ENCODE measurements around the gene MYO3B.
"Not testable (repeated sequence)": the region's sequence is repeated elsewhere in the genome, so short reads cannot be mapped to it uniquely, and the experiment has no call there.

MYO3B gene

GRCh38 chr2:170656669-170657068 lies 478.7 kb downstream of the MYO3B start:
- no peak for DNase-seq

GRCh38 chr2:170660409-170660808 lies 482.5 kb downstream of the MYO3B start:
- DNase-seq, result no peak

GRCh38 chr2:170665743-170666142 lies 487.8 kb downstream of the MYO3B start:
- DNase-seq, result no peak

- DNase-seq, result no peak
Measured at GRCh38 chr2:170669909-170670308, 492.0 kb downstream of the MYO3B start.

GRCh38 chr2:170670651-170671050 lies 492.7 kb downstream of the MYO3B start:
- DNase-seq, result no peak

- no peak for DNase-seq
Measured at GRCh38 chr2:170671079-170671478, 493.1 kb downstream of the MYO3B start.

GRCh38 chr2:170674282-170674681 lies 496.3 kb downstream of the MYO3B start:
- not testable (repeated sequence) for DNase-seq

GRCh38 chr2:170675701-170676100 lies 497.8 kb downstream of the MYO3B start:
- no peak for DNase-seq

GRCh38 chr2:170679607-170680079 lies 501.7 kb downstream of the MYO3B start:
- DNase-seq, result no peak

- DNase-seq, result no peak
Measured at GRCh38 chr2:170680172-170680941, 502.4 kb downstream of the MYO3B start.

- no peak for DNase-seq
Measured at GRCh38 chr2:170681311-170681710, 503.4 kb downstream of the MYO3B start.

GRCh38 chr2:170685591-170685990 lies 507.6 kb downstream of the MYO3B start:
- no peak for DNase-seq

- DNase-seq, result no peak
Measured at GRCh38 chr2:170689481-170689880, 511.5 kb downstream of the MYO3B start.

GRCh38 chr2:170690640-170691039 lies 512.7 kb downstream of the MYO3B start:
- no peak for DNase-seq

GRCh38 chr2:170694316-170694715 lies 516.4 kb downstream of the MYO3B start:
- DNase-seq, result no peak

GRCh38 chr2:170695521-170696410 lies 517.8 kb downstream of the MYO3B start:
- no peak for DNase-seq

- DNase-seq, result no peak
Measured at GRCh38 chr2:170696948-170697347, 519.0 kb downstream of the MYO3B start.

GRCh38 chr2:170701011-170701410 lies 523.1 kb downstream of the MYO3B start:
- no peak for DNase-seq

- no peak for DNase-seq
Measured at GRCh38 chr2:170703776-170704476, 526.0 kb downstream of the MYO3B start.

All from NCI-H187 (cell line).